HK-2 (cell line): ENCODE measurements around the gene RCOR1.
"Not testable (repeated sequence)": the region's sequence is repeated elsewhere in the genome, so short reads cannot be mapped to it uniquely, and the experiment has no call there.

Experiments
- DNase-seq: peaks from one replicate; pipeline ENCODE4 v3.0.0-alpha.2; 2018; ENCODE audit not compliant: unreplicated experiment

The RCOR1 gene

GRCh38 chr14:102591944-102592762 is at the start of gene RCOR1:
Gene RCOR1 (plus strand): TSS chr14:102592649. CDS start chr14:102592887, 238 bp downstream.
- DNase-seq: peak; percentile 98

DNA sequence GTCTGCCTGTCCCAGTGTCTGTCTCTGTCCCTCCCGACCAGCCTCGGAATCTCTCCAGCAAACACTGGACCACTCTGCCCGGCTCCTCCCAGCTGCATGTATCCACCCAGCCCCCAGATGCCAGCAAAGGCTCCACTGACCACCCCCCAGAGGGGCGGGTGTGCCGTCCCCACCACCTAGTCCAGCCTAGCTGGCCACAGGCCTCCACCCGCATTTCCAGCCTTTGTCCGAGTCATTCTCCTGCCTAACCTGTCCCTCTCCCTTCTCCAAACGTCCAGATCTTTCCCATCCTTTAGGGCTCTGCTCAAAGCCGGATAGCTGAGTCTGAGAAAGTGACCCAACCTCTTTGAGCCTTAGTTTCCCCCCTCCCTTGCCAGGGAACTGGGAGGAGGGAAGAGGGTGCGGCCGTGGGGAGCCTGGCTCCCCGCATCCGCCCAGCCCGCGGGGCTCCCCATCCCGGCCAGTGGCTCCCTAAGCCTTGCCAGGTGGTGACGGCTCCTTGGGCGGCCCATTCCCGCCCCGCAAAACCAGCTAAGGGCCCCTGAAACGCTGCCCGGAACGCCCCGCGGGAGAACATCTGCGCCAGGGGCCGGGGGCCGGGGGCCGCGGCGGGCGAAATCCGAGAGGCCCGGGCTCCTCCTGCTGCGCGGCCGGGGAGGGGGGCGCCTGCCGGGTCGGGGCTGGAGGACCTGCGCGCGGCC is 48.3 kb upstream of the RCOR1 start:
- no peak for DNase-seq

DNA sequence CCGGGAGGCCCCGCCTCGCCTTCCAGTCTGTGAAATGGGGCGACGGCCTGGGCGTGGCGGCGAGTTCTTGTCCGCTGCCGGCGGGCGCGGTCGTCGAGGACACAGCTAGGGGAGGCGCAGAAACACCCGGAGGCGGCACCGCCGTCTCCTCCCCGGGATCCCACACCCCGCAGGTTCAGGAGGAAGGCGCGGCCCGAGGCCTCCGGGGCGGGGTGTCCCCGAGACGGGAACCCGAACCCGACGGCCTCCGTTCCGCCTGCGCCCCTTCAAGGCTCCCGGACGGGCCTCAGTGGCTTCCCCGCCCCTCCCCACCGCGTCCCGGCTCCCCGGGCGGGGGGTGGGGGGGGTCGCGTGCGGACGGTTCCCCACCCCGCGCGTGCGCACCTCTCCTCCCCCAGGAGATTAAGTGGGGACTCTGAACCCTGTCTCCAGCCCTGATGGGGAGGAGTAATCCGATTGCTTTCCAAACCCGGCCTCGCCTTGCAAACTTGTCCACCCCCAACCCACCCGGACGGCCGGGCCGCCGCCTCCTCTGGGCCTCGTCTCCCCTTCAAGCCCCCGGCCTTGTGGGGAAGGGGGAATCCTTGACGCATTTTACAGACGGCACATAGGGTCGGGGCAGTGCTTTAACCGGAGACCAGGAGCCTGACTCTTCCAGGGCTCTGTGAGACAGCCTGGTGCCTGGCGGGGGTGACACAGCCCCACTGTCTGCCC is 47.5 kb upstream of the RCOR1 start:
- no peak for DNase-seq

- DNase-seq: no peak
Measured at GRCh38 chr14:102545461-102546265, 46.8 kb upstream of the RCOR1 start.

DNA sequence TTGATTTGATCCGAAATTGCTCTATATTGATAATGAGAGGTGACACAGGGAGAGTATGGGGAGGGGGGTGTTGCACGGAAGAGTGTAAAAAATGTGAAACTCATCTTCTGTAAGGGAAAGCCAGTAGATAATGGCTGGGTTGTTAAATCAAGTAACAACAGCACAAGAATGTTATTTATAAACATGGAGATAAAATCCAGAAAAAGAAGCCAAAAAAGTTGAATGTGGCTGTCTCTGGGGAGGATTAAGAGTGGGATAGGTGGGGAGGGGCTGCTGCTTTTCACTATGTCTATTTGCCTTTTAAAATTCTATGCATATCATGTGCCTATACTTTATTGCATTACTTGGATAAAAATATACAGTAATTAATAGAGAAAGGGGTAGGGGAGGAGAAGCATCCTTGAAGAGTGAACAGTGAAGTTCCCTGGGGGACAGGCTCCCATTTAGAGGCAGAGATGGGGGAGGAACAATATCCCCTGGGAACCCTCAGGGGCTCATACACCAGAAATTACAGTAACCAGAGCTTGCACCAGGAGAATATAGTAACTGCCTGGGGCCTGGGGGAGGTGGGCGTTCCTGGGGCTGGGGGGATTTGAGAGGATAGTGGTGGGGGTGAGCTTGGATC is 43.7 kb upstream of the RCOR1 start:
- no peak for DNase-seq

GRCh38 chr14:102550927-102551401 is 41.5 kb upstream of the RCOR1 start:
- not testable (repeated sequence) for DNase-seq

DNA sequence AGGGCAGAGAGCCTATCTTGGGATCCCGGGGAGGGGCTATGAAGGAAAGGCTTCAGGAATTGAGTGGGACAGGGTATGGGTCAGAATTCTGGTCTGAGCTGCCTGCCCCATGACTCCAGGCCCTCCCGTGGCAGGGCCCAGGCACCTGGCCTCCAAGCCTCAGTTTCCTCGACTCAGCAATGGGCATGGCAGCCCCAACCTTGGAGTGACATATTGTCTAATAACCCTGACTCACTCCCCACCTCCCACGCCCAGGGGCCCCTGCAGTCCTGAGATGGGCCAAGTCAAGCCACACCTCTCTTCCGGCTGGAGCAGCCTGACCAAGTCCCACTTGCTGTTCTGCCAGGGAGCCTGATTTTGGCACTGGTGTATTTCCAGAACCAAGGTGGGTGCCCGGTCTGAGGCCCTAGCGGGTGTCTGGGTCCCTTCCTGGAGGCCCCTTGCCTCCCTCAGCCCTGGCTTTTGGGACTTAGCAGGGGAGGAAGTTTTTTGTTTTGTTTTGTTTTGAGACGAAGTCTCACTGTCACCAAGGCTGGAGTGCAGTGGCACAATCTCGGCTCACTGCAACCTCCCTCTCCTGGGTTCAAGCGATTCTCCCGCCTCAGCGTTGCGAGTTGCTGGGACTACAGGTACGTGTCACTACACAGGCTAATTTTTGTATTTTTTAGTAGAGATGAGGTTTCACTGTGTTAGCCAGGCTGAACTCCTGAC is 40.3 kb upstream of the RCOR1 start:
- DNase-seq: peak; percentile 75

- DNase-seq: no peak
Measured at GRCh38 chr14:102554821-102555819, 37.3 kb upstream of the RCOR1 start.

- DNase-seq: no peak
Measured at GRCh38 chr14:102556098-102556677, 36.3 kb upstream of the RCOR1 start.

- DNase-seq: no peak
Measured at GRCh38 chr14:102557434-102558226, 34.8 kb upstream of the RCOR1 start.

GRCh38 chr14:102558556-102558955 is 33.9 kb upstream of the RCOR1 start:
- no peak for DNase-seq

- DNase-seq: no peak
Measured at GRCh38 chr14:102560458-102561261, 31.8 kb upstream of the RCOR1 start.

DNA sequence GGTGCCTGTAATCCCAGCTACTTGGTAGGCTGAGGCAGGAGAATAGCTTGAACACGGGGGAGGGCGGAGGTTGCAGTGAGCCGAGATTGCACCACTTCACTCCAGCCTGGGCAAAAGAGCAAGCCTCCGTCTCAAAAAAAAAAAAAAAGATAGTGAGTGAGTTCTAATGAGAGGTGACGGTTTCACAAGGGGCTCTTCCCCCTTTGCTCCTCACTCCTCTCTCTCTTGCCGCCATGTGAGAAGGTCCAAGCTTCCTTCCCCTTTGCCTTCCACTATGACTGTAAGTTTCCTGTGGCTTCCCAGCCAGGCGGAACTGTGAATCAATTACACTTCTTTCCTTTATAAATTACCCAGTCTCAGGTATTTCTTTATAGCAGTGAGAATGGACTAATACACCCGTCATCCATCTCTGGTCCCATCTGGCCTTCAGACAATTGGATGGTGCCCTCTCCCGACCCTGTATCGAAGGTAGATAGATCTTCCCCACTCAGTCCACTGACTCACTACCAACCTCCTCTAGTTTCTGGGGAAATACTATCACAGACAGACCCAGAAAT is 27.0 kb upstream of the RCOR1 start:
- DNase-seq: no peak

GRCh38 chr14:102565959-102566358 is 26.5 kb upstream of the RCOR1 start:
- no peak for DNase-seq

DNA sequence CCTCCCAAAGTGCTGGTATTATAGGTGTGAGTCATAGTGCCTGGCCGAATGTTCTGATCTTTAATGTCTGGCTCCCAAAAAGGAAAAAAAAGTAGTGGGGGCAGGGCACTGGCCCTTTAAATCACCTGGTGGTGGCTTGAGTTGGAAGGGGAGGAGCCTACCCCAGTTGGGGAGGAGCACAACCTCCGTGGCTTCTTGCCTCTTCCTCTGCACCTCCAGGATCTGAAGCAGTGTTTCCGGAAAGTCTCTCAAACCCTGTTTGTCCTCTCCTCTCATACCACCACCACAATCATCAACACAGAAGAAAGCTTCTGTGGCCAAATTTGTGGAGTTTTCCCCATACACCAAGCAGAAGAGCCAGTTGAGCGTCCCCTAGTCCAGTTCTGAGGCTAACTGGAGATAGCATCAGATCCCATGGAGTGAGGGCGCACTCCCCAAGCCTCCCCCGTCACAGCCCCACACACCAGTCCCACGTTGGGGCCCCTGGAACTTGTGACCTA is 24.3 kb upstream of the RCOR1 start:
- peak; percentile 35 for DNase-seq

DNA sequence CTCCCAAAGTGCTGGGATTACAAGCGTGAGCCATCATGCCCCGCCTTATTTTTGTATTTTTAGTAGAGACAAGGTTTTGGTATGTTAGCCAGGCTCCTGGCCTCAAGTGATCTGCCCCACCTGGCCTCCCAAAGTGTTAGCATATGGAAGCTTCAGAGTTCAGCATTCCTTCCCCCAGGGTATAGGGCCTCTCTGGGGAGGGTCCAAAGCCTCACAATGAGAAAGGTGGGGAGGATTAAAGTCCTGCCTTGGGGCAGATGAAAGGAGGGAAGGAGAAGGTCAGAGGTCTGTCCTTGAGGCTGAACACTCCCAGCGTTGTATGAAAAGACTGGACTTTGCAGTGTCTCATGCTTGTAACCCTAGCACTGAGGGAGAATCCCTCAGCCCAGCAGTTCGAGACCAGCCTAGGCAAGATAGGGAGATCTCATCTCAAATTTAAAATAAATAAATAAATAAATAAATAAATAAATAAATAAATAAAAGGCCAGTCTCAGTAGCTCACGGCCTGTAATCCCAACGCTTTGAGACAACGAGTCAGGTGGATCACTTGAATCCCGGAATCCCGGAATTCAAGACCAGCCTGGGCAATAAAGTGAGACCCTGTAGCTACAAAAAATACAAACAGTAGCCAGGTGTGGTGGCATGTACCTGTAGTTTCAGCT is 22.0 kb upstream of the RCOR1 start:
- no peak for DNase-seq
